ENCODE results near the gene CD244. TPM values are rescaled to one million over a fixed set of nuclear protein-coding genes. Genes with fewer than 3 reads are reported as not detected.

The CD244 gene
- total and polyA plus RNA-seq, 10 donors = 2.1 to 25.7 (median 16.1) TPM

DNA sequence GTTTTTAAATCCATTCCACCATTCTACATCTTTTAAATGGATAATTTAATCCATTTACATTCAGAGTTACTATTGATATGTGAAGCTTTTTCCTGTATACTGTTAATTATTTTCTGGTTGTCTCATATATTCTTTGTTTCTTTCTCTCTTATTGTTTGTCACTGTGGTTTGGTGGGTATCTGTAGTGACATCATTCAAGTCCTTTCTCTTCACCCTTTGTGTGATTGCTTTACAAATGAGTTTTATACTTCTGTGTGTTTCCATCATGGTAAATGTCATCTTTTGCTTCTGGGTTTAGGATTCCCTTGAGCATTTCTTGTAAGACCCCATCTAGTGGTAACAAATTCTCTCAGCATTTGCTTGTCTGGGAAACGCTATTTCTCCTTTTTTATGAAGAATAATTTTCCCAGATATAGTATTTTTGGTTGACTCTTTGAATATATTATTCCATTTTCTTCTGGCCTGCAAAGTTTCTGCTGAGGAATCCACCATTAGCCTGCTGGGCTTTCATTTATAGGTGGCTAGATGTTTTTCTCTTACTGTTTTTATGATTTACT lies 56.5 kb downstream of the CD244 start:
- Histone ChIP-seq H3K9me3 (peaks cover 0 to 38% (median 20%) of the 10 kb centered on the region in 8 donors), H3K4me3 (no peak overlapping the region), H3K4me1 (peaks cover 0 to 46% (median 21%) of the 10 kb centered on the region in 6 donors), H3K36me3 (peaks cover 0 to 76% (median 9%) of the 10 kb centered on the region in 6 donors), H3K27ac (no peak overlapping the region), H3K27me3 (replicated peaks in 1 of 7) (no peaks in the 10 kb centered on the region)
- intact Hi-C loops (cut with DNase I; ENCODE audit: low total_unique reads) = no loop called here
- no peak for TF ChIP-seq POLR2AphosphoS5 (IDR thresholded peaks at IDR 0.05)
- DNase-seq = no peak
- WGBS, 5 donors = 79 to 93% (median 83%) methylated on average over 1 of the region's 1 CpG

DNA sequence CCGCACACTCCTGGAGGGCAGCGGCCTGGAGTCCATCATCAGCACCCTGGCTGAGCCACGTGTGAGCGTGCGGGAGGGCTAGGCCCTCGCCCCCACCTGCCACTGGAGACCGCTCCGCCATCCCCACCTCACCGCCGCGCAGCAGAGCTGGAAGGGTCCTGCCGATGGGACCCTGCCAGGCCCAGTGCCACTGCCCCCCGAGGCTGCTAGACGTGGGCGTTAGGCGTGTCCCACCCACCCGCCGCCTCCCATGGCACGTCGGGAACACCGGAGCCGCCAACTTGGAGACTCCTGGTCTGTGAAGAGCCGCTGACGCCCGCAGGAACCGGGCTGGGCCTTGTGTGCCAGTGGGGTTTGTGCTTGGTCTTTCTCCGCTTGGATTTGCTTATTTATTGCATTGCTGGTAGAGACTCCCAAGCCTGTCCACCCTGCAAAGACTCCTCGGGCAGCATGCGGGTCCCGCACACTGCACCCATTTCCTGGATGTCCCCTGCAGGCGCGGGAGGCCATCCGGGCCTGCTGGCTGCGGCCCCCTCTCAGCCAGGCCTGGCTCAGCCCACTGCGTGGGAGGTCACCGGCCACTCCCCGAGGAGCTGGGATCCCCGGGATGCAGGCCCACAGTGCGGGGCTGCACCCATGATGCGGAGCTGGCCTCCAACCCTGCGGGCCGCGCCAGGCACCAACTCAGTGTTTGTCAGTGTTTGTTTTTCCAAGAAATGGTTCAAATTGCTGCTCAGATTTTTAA lies 60.7 kb downstream of the CD244 start:
- no peak for TF ChIP-seq POLR2A (IDR thresholded peaks at IDR 0.05)
- peak in 1 of 3 donors; percentile 26 for TF ChIP-seq POLR2AphosphoS5 (IDR thresholded peaks at IDR 0.05)
- 92 to 98% (median 95%) methylated on average over 37 to 43 of the region's 43 CpGs for WGBS, 5 donors

DNA sequence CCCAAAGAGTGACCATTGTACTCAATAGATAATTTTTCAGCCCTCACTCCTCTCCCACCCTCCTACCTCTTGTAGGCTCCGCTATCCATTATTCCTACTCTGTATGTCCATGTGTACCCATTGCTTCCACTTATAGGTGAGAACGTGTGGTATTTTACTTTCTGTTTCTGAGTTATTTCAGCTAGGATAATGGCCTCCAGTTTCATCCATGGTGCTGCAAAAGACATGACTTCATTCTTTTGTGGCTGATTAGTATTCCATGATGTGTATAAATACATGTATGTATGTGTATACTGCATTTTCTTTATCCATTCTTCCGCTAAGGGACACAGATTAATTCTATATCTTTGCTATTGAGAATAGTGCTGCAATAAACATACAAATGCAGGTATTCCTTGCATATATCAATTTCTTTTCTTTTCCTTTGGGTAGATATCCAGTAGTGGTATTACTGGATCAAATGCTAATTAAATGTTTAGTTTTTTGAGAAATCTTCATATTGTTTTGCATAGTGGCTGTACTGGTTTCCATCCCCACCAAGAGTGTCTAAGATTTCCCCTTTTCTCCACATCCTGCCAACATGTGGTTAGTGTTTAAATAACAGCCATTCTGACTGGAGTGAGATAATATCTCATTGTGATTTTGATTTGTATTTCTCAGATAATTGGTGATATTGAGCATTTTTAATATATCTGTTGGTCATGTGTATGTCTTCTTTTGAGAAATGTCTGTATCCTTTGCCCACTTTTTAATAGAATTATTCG lies 61.9 kb downstream of the CD244 start:
- Histone ChIP-seq H3K36me3 (peaks cover 0 to 25% (median 9%) of the 10 kb centered on the region in 6 donors), H3K27me3 (replicated peaks in 1 of 7) (no peaks in the 10 kb centered on the region), H3K4me3 (peak overlapping the region in 6 of 8 donors; percentile 6 to 71 (median 32)), H3K9me3 (peaks cover 0 to 16% (median under 1%) of the 10 kb centered on the region in 8 donors), H3K4me1 (peaks cover 19 to 81% (median 46%) of the 10 kb centered on the region in 6 donors), H3K27ac (peak overlapping the region in 5 of 8 donors; percentile 27 to 92 (median 46))
- intact Hi-C loops (cut with DNase I; ENCODE audit: low total_unique reads) = no loop called here
- DNase-seq = no peak
- TF ChIP-seq, protein P1, sequence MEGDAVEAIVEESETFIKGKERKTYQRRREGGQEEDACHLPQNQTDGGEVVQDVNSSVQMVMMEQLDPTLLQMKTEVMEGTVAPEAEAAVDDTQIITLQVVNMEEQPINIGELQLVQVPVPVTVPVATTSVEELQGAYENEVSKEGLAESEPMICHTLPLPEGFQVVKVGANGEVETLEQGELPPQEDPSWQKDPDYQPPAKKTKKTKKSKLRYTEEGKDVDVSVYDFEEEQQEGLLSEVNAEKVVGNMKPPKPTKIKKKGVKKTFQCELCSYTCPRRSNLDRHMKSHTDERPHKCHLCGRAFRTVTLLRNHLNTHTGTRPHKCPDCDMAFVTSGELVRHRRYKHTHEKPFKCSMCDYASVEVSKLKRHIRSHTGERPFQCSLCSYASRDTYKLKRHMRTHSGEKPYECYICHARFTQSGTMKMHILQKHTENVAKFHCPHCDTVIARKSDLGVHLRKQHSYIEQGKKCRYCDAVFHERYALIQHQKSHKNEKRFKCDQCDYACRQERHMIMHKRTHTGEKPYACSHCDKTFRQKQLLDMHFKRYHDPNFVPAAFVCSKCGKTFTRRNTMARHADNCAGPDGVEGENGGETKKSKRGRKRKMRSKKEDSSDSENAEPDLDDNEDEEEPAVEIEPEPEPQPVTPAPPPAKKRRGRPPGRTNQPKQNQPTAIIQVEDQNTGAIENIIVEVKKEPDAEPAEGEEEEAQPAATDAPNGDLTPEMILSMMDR (IDR thresholded peaks at IDR 0.05 in 8 of 11, conservative IDR thresholded peaks at IDR 0.05 in 3 of 11) = no peak
- no peak for TF ChIP-seq POLR2AphosphoS5 (IDR thresholded peaks at IDR 0.05)
- TF ChIP-seq POLR2A (IDR thresholded peaks at IDR 0.05) = no peak
- WGBS, 5 donors = 37 to 55% (median 39%) methylated on average over 4 of the region's 4 CpGs

More for the DNA sequence above, 60.7 kb downstream of the CD244 start:
- peak overlapping the region in 1 of 8 donors; percentile 14 for H3K4me3 ChIP-seq
- DNase-seq = no peak
- peaks cover 0 to 28% (median 12%) of the 10 kb centered on the region in 8 donors for H3K9me3 ChIP-seq
- no peaks in the 10 kb centered on the region for H3K27me3 ChIP-seq (replicated peaks in 1 of 7)
- H3K4me1 ChIP-seq = peaks cover 19 to 75% (median 46%) of the 10 kb centered on the region in 6 donors
- intact Hi-C loops (cut with DNase I; ENCODE audit: low total_unique reads) = no loop called here
- peaks cover 0 to 36% (median 9%) of the 10 kb centered on the region in 6 donors for H3K36me3 ChIP-seq
- H3K27ac ChIP-seq = peak overlapping the region in 1 of 8 donors; percentile 9

DNA sequence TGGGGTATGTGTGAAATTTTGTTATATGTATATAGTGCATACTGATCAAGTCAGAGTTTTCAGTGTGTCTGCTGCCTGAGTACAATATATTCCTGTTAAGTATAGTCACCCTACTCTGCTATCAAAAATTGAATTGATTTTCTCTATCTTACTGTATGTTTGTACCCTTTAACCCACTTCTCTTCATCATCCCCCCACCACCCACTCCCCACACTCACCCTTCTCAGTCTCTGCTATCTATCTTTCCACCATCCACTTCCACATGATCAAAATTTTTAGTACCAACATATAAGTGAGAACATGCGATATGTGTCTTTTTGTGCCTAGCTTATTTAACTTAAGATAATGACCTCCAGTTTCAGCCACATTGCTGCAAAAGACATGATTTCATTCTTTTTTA lies 62.5 kb downstream of the CD244 start:
- intact Hi-C loops (cut with DNase I; ENCODE audit: low total_unique reads) = no loop called here
- peak overlapping the region in 5 of 8 donors; percentile 27 to 92 (median 85) for H3K27ac ChIP-seq
- peaks cover 0 to 11% (median 0%) of the 10 kb centered on the region in 8 donors for H3K9me3 ChIP-seq
- H3K27me3 ChIP-seq (replicated peaks in 1 of 7) = no peaks in the 10 kb centered on the region
- peaks cover 0 to 25% (median 9%) of the 10 kb centered on the region in 6 donors for H3K36me3 ChIP-seq
- TF ChIP-seq POLR2A (IDR thresholded peaks at IDR 0.05) (no peak), POLR2AphosphoS5 (IDR thresholded peaks at IDR 0.05) (no peak)
- TF ChIP-seq, protein P1 (IDR thresholded peaks at IDR 0.05 in 8 of 11, conservative IDR thresholded peaks at IDR 0.05 in 3 of 11) = no peak
- WGBS, 5 donors = 89 to 96% (median 91%) methylated on average over 1 of the region's 1 CpG
- H3K4me3 ChIP-seq = peak overlapping the region in 6 of 8 donors; percentile 6 to 71 (median 32)
- DNase-seq = no peak
- H3K4me1 ChIP-seq = peaks cover 19 to 88% (median 52%) of the 10 kb centered on the region in 6 donors
